T-helper 9 cell (primary cell): ENCODE data around the gene NAB1.
A peak's percentile ranks its signal among the peaks of the same experiment; 100 is the strongest.
"Not testable (repeated sequence)": the region's sequence is repeated elsewhere in the genome, so short reads cannot be mapped to it uniquely, and the experiment has no call there.

Experiments used
- DNase-seq: peaks from one replicate; pipeline ENCODE4 v3.0.0-alpha.2; 2020

NAB1 gene

GRCh38 chr2:190674966-190675650 lies 26.2 kb downstream of the NAB1 start:
- no peak for DNase-seq

- no peak for DNase-seq
Measured at GRCh38 chr2:190677255-190677654, 28.4 kb downstream of the NAB1 start.

- no peak for DNase-seq
Measured at GRCh38 chr2:190678444-190679162, 29.7 kb downstream of the NAB1 start.

GRCh38 chr2:190679391-190679790 lies 30.5 kb downstream of the NAB1 start:
- DNase-seq = no peak

- peak; percentile 53 for DNase-seq
Measured at GRCh38 chr2:190679813-190680591, 31.1 kb downstream of the NAB1 start.

GRCh38 chr2:190682168-190682567 lies 33.3 kb downstream of the NAB1 start:
- no peak for DNase-seq

- no peak for DNase-seq
Measured at GRCh38 chr2:190683802-190684201, 34.9 kb downstream of the NAB1 start.

GRCh38 chr2:190684931-190685330 lies 36.0 kb downstream of the NAB1 start:
- no peak for DNase-seq

- no peak for DNase-seq
Measured at GRCh38 chr2:190685333-190685732, 36.5 kb downstream of the NAB1 start.

- no peak for DNase-seq
Measured at GRCh38 chr2:190693533-190694232, 44.8 kb downstream of the NAB1 start.

GRCh38 chr2:190694479-190694878 lies 45.6 kb downstream of the NAB1 start:
- no peak for DNase-seq

- no peak for DNase-seq
Measured at GRCh38 chr2:190695739-190696138, 46.9 kb downstream of the NAB1 start.

GRCh38 chr2:190696792-190697398 lies 48.0 kb downstream of the NAB1 start:
- no peak for DNase-seq

GRCh38 chr2:190697421-190697820 lies 48.5 kb downstream of the NAB1 start:
- DNase-seq = no peak

- no peak for DNase-seq
Measured at GRCh38 chr2:190698895-190699294, 50.0 kb downstream of the NAB1 start.

- DNase-seq = no peak
Measured at GRCh38 chr2:190701586-190701985, 52.7 kb downstream of the NAB1 start.

- no peak for DNase-seq
Measured at GRCh38 chr2:190705280-190705679, 56.4 kb downstream of the NAB1 start.

GRCh38 chr2:190707726-190708125 lies 58.8 kb downstream of the NAB1 start:
- no peak for DNase-seq

GRCh38 chr2:190708650-190709049 lies 59.8 kb downstream of the NAB1 start:
- DNase-seq = not testable (repeated sequence)

GRCh38 chr2:190711069-190711468 lies 62.2 kb downstream of the NAB1 start:
- no peak for DNase-seq

- no peak for DNase-seq
Measured at GRCh38 chr2:190713471-190713870, 64.6 kb downstream of the NAB1 start.

- DNase-seq = no peak
Measured at GRCh38 chr2:190714958-190715357, 66.1 kb downstream of the NAB1 start.
